NCI-H1092 (cell line): Measurements from ENCODE around the gene SMC6.

ENCODE experiments used
- DNase-seq: peaks from one replicate; lab custom pipeline; 2025; lab: John Stamatoyannopoulos, UW

The SMC6 gene

DNA sequence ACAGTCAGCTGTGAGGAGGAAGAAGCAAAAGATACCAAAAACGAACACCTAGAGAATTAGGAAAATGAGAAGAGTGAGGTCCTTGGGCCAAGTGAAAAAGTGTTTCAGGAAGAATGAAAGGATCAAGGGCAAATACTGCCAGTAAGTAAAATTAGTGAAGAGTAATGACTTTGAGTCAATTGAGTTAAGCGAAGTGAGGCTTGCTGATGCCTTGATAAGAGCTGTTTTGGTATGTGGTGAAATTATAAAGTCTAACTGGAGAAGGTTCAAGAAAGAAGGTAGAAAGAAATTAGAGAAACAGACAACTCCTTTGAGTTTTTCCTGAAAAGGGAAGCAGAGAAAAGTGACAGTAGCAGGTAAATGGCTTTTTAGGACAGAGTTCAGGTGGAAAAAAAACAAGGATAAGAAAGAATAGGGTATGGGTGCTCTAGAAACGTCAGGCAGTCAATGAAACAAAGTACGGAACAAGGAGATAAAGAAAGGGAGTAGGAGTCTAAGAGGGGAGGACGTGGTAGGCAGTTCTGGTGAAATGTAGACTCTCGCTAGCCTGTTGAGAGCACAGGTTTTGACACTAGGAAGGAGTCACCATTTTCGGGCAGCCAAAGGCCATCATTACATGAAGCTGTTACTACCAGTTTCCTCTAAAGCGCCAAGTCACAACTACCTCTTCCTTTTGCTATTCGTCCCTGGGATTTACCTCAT lies 42.9 kb downstream of the SMC6 start:
- no peak for DNase-seq

DNA sequence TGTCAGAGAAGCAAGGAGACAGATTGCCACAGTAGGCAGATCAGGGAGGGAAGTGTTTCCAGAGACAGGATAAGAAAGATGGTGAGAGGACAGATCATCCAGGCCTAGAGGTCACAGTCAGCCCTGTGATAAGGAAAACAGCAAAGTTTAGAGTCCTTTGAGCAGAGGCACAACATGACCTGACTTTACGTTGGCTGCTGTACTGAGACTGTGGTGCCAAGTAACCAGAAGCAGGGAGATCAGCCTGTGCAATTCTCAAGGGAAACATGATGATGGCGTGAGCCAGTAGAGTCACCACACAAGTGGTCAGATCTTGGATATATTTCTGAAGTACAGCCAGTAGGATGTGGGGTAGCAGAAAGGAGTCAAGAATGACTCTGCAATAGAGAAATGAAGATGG lies 43.7 kb downstream of the SMC6 start:
- DNase-seq, result no peak

GRCh38 chr2:17708501-17708900 lies 45.1 kb downstream of the SMC6 start:
- DNase-seq, result no peak

DNA sequence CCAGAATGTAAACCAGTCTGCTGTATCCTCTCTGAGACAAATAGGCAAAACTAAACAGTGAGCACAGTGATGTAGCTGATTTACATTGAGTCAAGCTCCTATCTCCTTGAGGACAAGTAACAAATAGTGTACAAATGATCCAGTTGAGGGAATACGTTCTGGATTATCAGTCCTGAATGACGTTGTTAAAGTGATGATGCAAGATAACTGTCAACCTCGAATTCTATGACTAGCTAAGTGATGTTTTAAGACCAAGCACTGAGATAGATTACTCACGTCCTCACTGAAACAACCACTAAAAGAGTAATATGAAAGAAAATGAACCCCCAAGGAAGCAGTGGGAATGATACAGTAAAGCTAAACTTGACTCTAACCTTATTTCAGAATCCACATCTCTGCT lies 46.8 kb downstream of the SMC6 start:
- no peak for DNase-seq

GRCh38 chr2:17690776-17691175 lies 62.8 kb downstream of the SMC6 start:
- DNase-seq, result no peak

GRCh38 chr2:17689010-17689409 lies 64.6 kb downstream of the SMC6 start:
- no peak for DNase-seq

DNA sequence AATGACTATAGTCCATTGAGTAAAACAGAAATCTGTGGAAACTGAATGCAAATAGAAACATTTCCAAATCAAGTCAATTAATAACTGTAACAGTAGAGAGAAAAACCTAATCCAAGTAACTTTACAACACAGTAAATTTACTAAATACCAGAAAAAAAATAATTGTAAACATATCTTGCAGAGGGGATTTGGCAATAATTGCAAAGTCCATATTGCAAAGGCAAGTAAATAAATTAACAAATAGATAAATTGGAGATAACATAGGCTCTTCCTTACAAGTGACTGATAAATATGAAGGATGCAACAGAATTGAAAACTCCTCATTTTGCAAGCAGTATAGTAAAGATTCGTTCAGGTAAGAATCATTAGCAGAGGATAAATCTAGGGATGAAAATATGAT lies 65.0 kb downstream of the SMC6 start:
- DNase-seq, result no peak

- DNase-seq, result no peak
Observed at GRCh38 chr2:17683981-17684380, 69.6 kb downstream of the SMC6 start.

DNA sequence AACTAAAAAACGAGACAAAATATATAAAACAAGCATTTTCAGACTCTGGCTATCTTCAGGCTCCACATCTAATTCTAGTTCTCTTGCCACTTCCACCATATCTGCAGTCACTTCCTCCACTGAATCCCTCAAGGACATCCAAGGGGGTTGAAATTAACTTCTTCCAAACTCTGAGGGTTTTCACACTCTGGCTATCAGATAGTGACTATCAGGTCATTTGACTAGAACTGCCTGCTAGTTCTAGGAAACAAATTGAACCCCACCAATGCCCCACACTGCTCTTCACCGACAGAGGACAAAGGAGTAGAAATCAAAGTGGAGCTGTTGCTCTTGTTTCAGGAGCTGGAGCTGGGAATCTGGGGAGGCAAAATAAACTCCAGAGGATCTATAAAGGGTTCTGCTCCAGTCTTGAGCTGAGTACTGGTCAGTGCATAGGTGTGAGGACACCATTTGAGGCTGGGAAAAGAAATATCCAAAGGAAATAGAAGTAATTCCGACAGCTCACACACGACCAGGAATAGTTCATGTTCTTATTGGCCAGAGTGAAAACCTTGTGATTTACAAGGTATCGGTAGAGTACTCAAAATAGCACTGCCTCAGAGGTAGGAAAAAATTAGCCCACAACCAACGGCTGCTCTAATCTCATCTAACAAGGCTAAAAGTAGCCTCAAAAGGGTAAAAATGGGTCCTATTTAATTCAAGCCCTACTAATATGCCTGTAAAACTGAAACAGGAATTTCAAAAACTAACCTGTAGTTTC lies 71.3 kb downstream of the SMC6 start:
- DNase-seq, result no peak

- DNase-seq, result no peak
Observed at GRCh38 chr2:17680119-17680518, 73.5 kb downstream of the SMC6 start.

- no peak for DNase-seq
Observed at GRCh38 chr2:17674817-17675216, 78.8 kb downstream of the SMC6 start.

DNA sequence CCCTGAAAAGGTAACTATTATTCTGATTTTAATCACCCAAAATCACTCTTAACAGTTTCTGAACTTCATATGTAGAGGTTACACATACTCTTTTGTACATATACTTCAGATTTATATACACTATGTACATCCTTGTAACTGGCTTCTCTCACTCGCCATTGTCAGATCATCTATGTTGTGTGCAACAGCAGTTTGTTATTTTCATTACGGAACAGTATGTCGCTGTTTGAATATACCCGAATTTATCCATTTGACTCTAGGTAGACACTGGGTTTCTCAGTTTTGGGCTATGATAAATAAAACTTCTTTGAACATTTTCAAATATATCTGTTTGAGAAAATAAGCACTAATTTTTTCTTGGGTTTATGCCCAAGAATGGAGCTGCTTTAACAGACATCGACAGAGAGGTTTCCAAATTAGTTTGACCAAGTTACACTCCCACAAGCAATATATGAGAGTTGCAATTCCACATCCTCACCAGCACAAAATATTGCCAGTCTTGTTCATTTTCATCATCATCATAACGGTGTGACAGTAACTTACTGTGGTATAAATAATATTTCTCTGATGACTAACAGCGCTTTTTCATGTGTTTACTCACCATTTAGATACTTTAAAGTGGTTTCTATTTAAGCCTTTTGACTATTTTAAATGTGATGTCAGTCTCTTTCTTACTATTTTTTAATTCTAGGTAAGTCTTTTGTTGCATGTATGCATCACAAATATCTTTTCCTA lies 80.9 kb downstream of the SMC6 start:
- no peak for DNase-seq

- DNase-seq, result no peak
Observed at GRCh38 chr2:17667898-17668297, 85.7 kb downstream of the SMC6 start.

- no peak for DNase-seq
Observed at GRCh38 chr2:17664534-17664933, 89.1 kb downstream of the SMC6 start.

GRCh38 chr2:17662723-17663122 lies 90.9 kb downstream of the SMC6 start:
- DNase-seq, result no peak

GRCh38 chr2:17661460-17661859 lies 92.2 kb downstream of the SMC6 start:
- no peak for DNase-seq

DNA sequence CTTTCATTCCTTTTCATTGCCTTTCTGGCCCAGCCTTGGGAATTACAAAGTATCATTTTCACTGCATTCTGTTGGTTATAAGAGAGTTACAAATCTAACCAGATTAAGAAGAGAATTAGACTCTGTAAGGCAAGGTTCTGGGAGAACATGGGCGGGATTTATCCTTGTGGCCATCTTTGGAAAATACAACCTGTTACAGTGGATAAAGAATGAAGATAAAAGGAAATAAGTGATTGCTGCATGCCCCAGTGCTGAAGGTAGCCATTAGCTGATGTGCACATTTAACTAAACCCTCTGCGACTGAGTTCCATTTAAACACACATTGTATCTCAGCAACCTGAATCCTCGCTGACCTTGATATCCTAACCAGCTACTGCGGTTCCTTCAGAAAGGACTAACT lies 93.4 kb downstream of the SMC6 start:
- DNase-seq, result no peak

DNA sequence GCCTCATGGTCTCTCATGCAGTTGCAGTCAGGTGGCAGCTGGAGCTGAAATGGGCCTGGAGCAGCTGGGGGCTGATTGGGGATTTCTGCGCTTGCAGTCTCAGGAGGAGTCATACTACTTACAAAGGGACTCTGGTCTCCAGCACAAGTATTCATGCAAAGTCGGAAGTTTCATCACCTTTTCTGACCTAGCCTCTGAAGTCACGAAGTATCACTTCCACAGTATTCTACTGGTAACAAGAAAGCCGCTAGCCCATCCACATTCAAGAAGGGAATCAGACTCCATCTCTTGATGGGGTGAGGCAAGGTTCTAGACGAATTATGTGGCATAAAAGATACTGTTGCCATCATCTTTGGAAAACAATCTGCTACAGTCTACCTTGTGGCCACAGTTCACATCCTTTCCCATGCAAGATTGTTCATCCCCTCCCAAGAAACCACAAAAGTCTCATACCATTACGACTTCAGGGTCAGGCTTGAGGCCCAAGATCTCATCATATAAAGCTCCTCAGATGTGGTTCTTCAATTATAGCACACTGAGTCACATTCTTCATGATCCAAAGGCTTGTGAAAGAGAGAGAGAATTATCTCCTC lies 95.3 kb downstream of the SMC6 start:
- no peak for DNase-seq

DNA sequence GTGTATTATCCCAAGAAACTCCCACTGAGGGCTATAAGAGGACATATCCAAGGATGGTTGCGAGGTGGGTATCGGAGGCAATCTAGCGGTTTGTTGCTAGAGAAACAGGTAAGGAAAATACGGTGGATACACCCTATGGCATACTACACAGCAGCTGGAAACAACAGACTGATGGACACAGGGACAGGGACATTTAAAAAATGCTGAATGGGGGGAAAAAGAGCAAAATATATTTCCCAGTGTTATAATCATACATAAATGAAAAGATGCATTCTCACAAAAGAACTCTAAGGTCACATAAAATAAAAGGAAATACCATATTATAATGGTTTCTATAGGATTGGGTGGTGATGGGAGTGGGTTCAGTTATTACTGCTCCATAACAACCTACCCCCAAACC lies 95.9 kb downstream of the SMC6 start:
- DNase-seq, result no peak

GRCh38 chr2:17652681-17653394 lies 100.8 kb downstream of the SMC6 start:
- DNase-seq, result no peak

GRCh38 chr2:17649026-17649425 lies 104.6 kb downstream of the SMC6 start:
- DNase-seq, result no peak

GRCh38 chr2:17648581-17648980 lies 105.0 kb downstream of the SMC6 start:
- DNase-seq, result no peak
